K562 (cell line): Measurements from ENCODE around the gene HSF2BP. TPM values are rescaled to one million over a fixed set of nuclear protein-coding genes. Genes with fewer than 3 reads are reported as not detected.

Source experiments
- ATAC-seq: fragments of 200-7000 bp; cut with Tn5 transposase; 3 replicates; pipeline ENCODE4 v1.9.1; 2020; ENCODE audit warnings: moderate library complexity
- BruUV-seq: library from RNA; stranded (reverse); fragments of 400-500 nt; replicated peaks from 2 replicates; lab custom pipeline; 2021; lab: Mats Ljungman, UMichigan
- CTCF ChIA-PET: fragments of 300-600 bp; formaldehyde crosslinking; extraction: SDS; loops from one replicate; lab custom pipeline; 2021; ENCODE audit warnings: low intra/inter-chr PET ratio; lab: Yijun Ruan, JAX
- POLR2A ChIA-PET: fragments of 300-600, 350-650 bp; sonication (Branson Sonifier 250); formaldehyde crosslinking; extraction: SDS; loops from one replicate; lab custom pipeline; 2021; ENCODE audit warnings: antibody characterized with exemption, inconsistent platforms; lab: Yijun Ruan, JAX
- DNase-seq, 4 experiments: peaks; one replicate each; pipeline versions ENCODE4 v3.0.0 to v3.0.0-alpha.2; 2011 to 2018; ENCODE audit warnings: low spot score in 3 of 4, mixed read lengths in 3 of 4; ENCODE audit errors: extremely low read depth in 1 of 4
- FAIRE-seq: peaks from 2 replicates; lab custom pipeline; 2011; peaks lifted over from hg19 to GRCh38; lab: Jason Lieb, UNC
- H2AFZ ChIP-seq: 2 replicates; pipeline ENCODE4 v1.6.0; 2011; ENCODE audit warnings: low read depth, low read length, control low read depth, inconsistent platforms
- H3K27ac ChIP-seq: fragments of 200-600 bp; 3 replicates; pipeline ENCODE4 v1.8.0; 2011; ENCODE audit warnings: low read depth, mild to moderate bottlenecking, control low read depth, inconsistent platforms, low read length, moderate library complexity, mixed read lengths; ENCODE audit errors: extremely low read depth
- H3K27me3 ChIP-seq, 2 experiments: fragments of 300-600 bp in 1 of 2; 2 replicates in 1 of 2; 3 replicates in 1 of 2; pipeline versions ENCODE4 v1.6.0 to v1.8.0; 2011; ENCODE audit warnings: inconsistent platforms in 2 of 2, low read length in 2 of 2, mild to moderate bottlenecking in 1 of 2, mixed read lengths in 1 of 2, moderate library complexity in 1 of 2; ENCODE audit not compliant: control insufficient read depth in 2 of 2, insufficient read depth in 2 of 2
- H3K36me3 ChIP-seq: fragments of 300-600 bp; 3 replicates; pipeline ENCODE4 v1.8.0; 2011; ENCODE audit warnings: mild to moderate bottlenecking, low read length, inconsistent platforms; ENCODE audit not compliant: control insufficient read depth, insufficient read depth
- H3K4me1 ChIP-seq, 2 experiments: fragments of 200-600 bp in 1 of 2; replicated peaks in 1 of 2; 2 replicates in 1 of 2; 3 replicates in 1 of 2; pipeline versions ENCODE4 v1.5.1 to v1.8.0; 2011; ENCODE audit warnings: inconsistent platforms in 2 of 2, low read length in 2 of 2, mild to moderate bottlenecking in 1 of 2, mixed read lengths in 1 of 2, moderate library complexity in 1 of 2; ENCODE audit not compliant: control insufficient read depth in 2 of 2, insufficient read depth in 2 of 2
- H3K4me2 ChIP-seq: 2 replicates; pipeline ENCODE4 v1.6.1; 2011; ENCODE audit warnings: low read length, control low read depth, inconsistent platforms, mixed read lengths; ENCODE audit not compliant: insufficient read depth
- H3K4me3 ChIP-seq: fragments of 200-600 bp; sonication (generic), shearing (Covaris generic); 2 replicates; pipeline ENCODE4 v1.5.1; 2016; ENCODE audit warnings: control low read depth, inconsistent platforms
- H3K79me2 ChIP-seq: fragments of 200-600 bp; 3 replicates; pipeline ENCODE4 v1.8.0; 2011; ENCODE audit warnings: low read length, inconsistent platforms; ENCODE audit not compliant: control insufficient read depth, insufficient read depth
- H3K9ac ChIP-seq, 2 experiments: 2 replicates each; pipeline versions ENCODE4 v1.6.0 to v1.6.1; 2011; ENCODE audit warnings: low read depth in 2 of 2, low read length in 2 of 2, control low read depth in 1 of 2, inconsistent platforms in 1 of 2, mild to moderate bottlenecking in 1 of 2, mixed read lengths in 1 of 2; ENCODE audit not compliant: insufficient read depth in 1 of 2
- H3K9me1 ChIP-seq: one replicate; pipeline ENCODE4 v1.6.0; 2011; ENCODE audit warnings: inconsistent platforms, mild to moderate bottlenecking, low read length, moderate library complexity; ENCODE audit not compliant: control insufficient read depth, insufficient read depth
- H3K9me3 ChIP-seq: replicated peaks from 2 replicates; pipeline ENCODE4 v1.5.1; 2011; ENCODE audit warnings: low read depth, low read length, inconsistent platforms; ENCODE audit not compliant: control insufficient read depth, insufficient read depth
- H4K20me1 ChIP-seq: replicated peaks from 2 replicates; pipeline ENCODE4 v1.6.1; 2011; ENCODE audit warnings: low read length, inconsistent platforms, mixed read lengths; ENCODE audit not compliant: control insufficient read depth, insufficient read depth
- C11orf30 ChIP-seq: fragments of 450-650 bp; IDR thresholded peaks from 2 replicates; pipeline ENCODE4 v1.6.1; 2016; ENCODE audit warnings: low read depth, mild to moderate bottlenecking
- CBX1 ChIP-seq: sonication (generic); IDR thresholded peaks from 2 replicates; pipeline ENCODE4 v1.6.1; 2016; ENCODE audit warnings: antibody characterized with exemption, low read depth, mild to moderate bottlenecking
- HDAC1 ChIP-seq, 2 experiments: fragments of 450-650 bp; IDR thresholded peaks; 2 replicates each; pipeline ENCODE4 v1.6.1; 2016 to 2017; ENCODE audit warnings: inconsistent platforms in 1 of 2, mild to moderate bottlenecking in 1 of 2, moderate library complexity in 1 of 2
- NBN ChIP-seq: fragments of 450-650 bp; IDR thresholded peaks from 2 replicates; pipeline ENCODE4 v1.6.1; 2016; ENCODE audit warnings: low read depth, mild to moderate bottlenecking
- PML ChIP-seq: IDR thresholded peaks from 2 replicates; pipeline ENCODE4 v1.6.1; 2012; ENCODE audit warnings: low read length, inconsistent platforms
- RFX5 ChIP-seq: IDR thresholded peaks from 2 replicates; pipeline ENCODE4 v1.6.1; 2011; ENCODE audit warnings: low read depth, mild to moderate bottlenecking, improper control_type of control experiment, low read length
- SLC30A9 ChIP-seq: fragments of 250-450 bp; sonication (Bioruptor Pico); IDR thresholded peaks from 2 replicates; pipeline ENCODE4 v1.8.0; 2022; ENCODE audit warnings: mild to moderate bottlenecking, moderate library complexity
- SMARCE1 ChIP-seq: fragments of 450-650 bp; IDR thresholded peaks from 2 replicates; pipeline ENCODE4 v1.7.1; 2016; ENCODE audit warnings: mild to moderate bottlenecking
- SOX6 ChIP-seq: fragments of 450-650 bp; IDR thresholded peaks from 2 replicates; pipeline ENCODE4 v1.6.1; 2014; ENCODE audit warnings: mild to moderate bottlenecking
- THRAP3 ChIP-seq: fragments of 450-650 bp; IDR thresholded peaks from 2 replicates; pipeline ENCODE4 v1.6.1; 2016; ENCODE audit warnings: mild to moderate bottlenecking, inconsistent platforms, borderline replicate concordance
- TRIM24 ChIP-seq, 2 experiments: fragments of 450-650 bp; IDR thresholded peaks; 2 replicates each; pipeline ENCODE4 v1.6.1; 2016
- ZBTB7A ChIP-seq: IDR thresholded peaks from 2 replicates; pipeline ENCODE4 v1.6.1; 2011; ENCODE audit warnings: low read depth, mild to moderate bottlenecking, low read length, moderate library complexity, borderline replicate concordance; ENCODE audit not compliant: control insufficient read depth
- ZNF316 ChIP-seq: fragments of 450-650 bp; IDR thresholded peaks from 2 replicates; pipeline ENCODE4 v1.6.1; 2016
- ZNF696 ChIP-seq: fragments of 250-450 bp; sonication (Bioruptor Pico); conservative IDR thresholded peaks from 2 replicates; pipeline ENCODE4 v1.4.0; 2020; ENCODE audit warnings: mild to moderate bottlenecking, moderate library complexity
- ZNF79 ChIP-seq: fragments of 250-450 bp; sonication (Bioruptor Pico); IDR thresholded peaks from 2 replicates; pipeline ENCODE4 v1.4.0; 2020; ENCODE audit warnings: low read depth, mild to moderate bottlenecking, moderate library complexity
- ZSCAN32 ChIP-seq: fragments of 450-650 bp; formaldehyde crosslinking; IDR thresholded peaks from 2 replicates; pipeline ENCODE4 v1.4.0; 2020; ENCODE audit warnings: mild to moderate bottlenecking, moderate library complexity
- WGBS: fragments of 100-300 bp; shearing (Covaris generic); methylation state at CpG from one replicate; pipeline ENCODE4 v1.1.6; 2016; ENCODE audit warnings: low coverage, mixed read lengths; ENCODE audit not compliant: insufficient coverage; ENCODE audit errors: missing lambda C conversion rate; 5-methylcytosine and 5-hydroxymethylcytosine counted together
- in situ Hi-C: fragments of 300-500 bp; cut with MboI; formaldehyde crosslinking; loops from 4 replicates; pipeline ENCODE4 v1.15.0; 2018; ENCODE audit warnings: inconsistent platforms, mixed read lengths
- intact Hi-C: fragments of 100-400 bp; cut with micrococcal nuclease; formaldehyde crosslinking; loops from 2 replicates; pipeline ENCODE4 v1.14.2; 2022
- polyA plus RNA-seq, 8 experiments: library from polyadenylated mRNA; depleted of rRNA in 4 of 8; stranded (reverse) in 5 of 8; unstranded in 3 of 8; fragments of >200 nt; fragmentation: Nextera tagmentation in 2 of 8; fragmentation: Illumina TruSeq in 1 of 8; extraction: Ambion mirVana in 2 of 8; extraction: Trizol in 1 of 8; gene quantifications; 2 replicates each; pipeline versions ENCODE4 v1.2.1 to v1.2.3, GENCODE V29; 2011 to 2014; ENCODE audit warnings: inconsistent platforms in 1 of 8, missing spikeins in 1 of 8
- total RNA-seq, 7 experiments: library from RNA; depleted of rRNA in 6 of 7; stranded (reverse); fragments of >200 nt in 6 of 7; fragmentation: Illumina TruSeq in 2 of 7; extraction: Trizol in 2 of 7; gene quantifications; 2 replicates each; pipeline versions ENCODE4 v1.2.1 to v1.2.3, GENCODE V29; 2011 to 2021; ENCODE audit warnings: low replicate concordance in 1 of 7
- TF ChIP-seq, protein P1 (sequence below): sonication (generic); formaldehyde crosslinking; IDR thresholded peaks from 2 replicates; pipeline ENCODE4 v1.8.0; 2022; ENCODE audit warnings: mild to moderate bottlenecking, missing genetic modification reagents
- TF ChIP-seq, protein P2 (sequence below), 2 experiments: fragments of 250-450 bp in 1 of 2; fragments of 450-650 bp in 1 of 2; sonication (Bioruptor Pico) in 1 of 2; IDR thresholded peaks; 2 replicates each; pipeline versions ENCODE4 v1.6.1 to v1.8.0; 2016 to 2021; ENCODE audit warnings: mild to moderate bottlenecking in 2 of 2, moderate library complexity in 2 of 2, missing compliant biosample characterization in 1 of 2, missing genetic modification characterization in 1 of 2
- TF ChIP-seq, protein P3 (sequence below), 2 experiments: fragments of 450-650 bp in 1 of 2; sonication (generic) in 1 of 2; formaldehyde crosslinking; conservative IDR thresholded peaks; 2 replicates each; pipeline versions ENCODE4 v1.4.0 to v1.8.1; 2020 to 2022; ENCODE audit warnings: mild to moderate bottlenecking in 1 of 2, missing genetic modification reagents in 1 of 2

Gene HSF2BP
- total and polyA plus RNA-seq, 9 of the 15 experiments (the other 6 are each of a cell fraction or from before 2014, with no cell fraction given), result 0.04 to 0.57 (median 0.20) TPM; not detected in 2

DNA sequence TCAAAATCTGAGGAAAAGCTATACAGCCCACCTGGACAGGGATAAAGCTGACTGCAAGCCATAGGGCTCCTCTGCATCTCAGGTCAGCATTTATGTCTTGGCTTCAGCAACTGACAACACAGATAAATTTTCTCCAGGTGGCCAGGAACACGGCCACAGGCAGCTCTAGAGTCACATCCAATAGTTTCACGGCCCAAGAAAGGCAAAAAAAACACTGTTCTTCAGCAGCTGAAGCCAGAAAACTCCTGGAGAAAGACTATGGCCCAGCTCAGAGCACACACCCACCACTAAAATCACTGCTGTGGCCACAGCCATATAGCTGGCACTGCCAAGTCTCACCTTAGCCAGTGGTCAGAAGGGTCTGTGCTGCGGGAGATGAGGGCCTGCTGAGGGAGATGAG is 77.8 kb downstream of the HSF2BP start:
- ATAC-seq, result no peak
- Histone ChIP-seq H3K36me3 (no peaks in the 10 kb centered on the region), H3K4me2 (no peak overlapping the region), H2AFZ (no peak overlapping the region), H3K9me3 (no peaks in the 10 kb centered on the region), H3K27me3 (peaks cover 28 to 44% of the 10 kb centered on the region in 2 experiments), H3K4me1 (no peaks in the 10 kb centered on the region), H3K27ac (no peak overlapping the region)
- in situ Hi-C loops, result no loop called here
- no TSS peak for BruUV-seq
- FAIRE-seq, result no peak
- CTCF ChIA-PET, result no interaction called here
- DNase-seq, result no peak
- 2% methylated on average over 3 of the region's 3 CpGs for WGBS
- TF ChIP-seq, protein P1, sequence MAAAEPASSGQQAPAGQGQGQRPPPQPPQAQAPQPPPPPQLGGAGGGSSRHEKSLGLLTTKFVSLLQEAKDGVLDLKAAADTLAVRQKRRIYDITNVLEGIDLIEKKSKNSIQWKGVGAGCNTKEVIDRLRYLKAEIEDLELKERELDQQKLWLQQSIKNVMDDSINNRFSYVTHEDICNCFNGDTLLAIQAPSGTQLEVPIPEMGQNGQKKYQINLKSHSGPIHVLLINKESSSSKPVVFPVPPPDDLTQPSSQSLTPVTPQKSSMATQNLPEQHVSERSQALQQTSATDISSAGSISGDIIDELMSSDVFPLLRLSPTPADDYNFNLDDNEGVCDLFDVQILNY, result no peak
- TF ChIP-seq ZNF696 (no peak), SOX6 (no peak), ZBTB7A (no peak), RFX5 (no peak), CBX1 (no peak), C11orf30 (no peak), SLC30A9 (CRISPR knock-in tag) (no peak), ZNF79 (CRISPR knock-in tag) (no peak), THRAP3 (no peak), TRIM24 (IDR thresholded peaks at IDR 0.05) (no peak), HDAC1 (IDR thresholded peaks at IDR 0.05) (no peak), NBN (no peak), ZSCAN32 (CRISPR knock-in tag) (no peak), SMARCE1 (no peak), PML (no peak), ZNF316 (no peak)
- TF ChIP-seq, protein P2, sequence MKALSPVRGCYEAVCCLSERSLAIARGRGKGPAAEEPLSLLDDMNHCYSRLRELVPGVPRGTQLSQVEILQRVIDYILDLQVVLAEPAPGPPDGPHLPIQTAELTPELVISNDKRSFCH (CRISPR knock-in tag; IDR thresholded peaks at IDR 0.05), result no peak
- TF ChIP-seq, protein P2 (tag; IDR thresholded peaks at IDR 0.05), result no peak
- TF ChIP-seq, protein P3, sequence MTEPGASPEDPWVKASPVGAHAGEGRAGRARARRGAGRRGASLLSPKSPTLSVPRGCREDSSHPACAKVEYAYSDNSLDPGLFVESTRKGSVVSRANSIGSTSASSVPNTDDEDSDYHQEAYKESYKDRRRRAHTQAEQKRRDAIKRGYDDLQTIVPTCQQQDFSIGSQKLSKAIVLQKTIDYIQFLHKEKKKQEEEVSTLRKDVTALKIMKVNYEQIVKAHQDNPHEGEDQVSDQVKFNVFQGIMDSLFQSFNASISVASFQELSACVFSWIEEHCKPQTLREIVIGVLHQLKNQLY (CRISPR knock-in tag; conservative IDR thresholded peaks at IDR 0.05), result no peak
- TF ChIP-seq, all 486 proteins: peak for 0
- Histone ChIP-seq H3K9ac (no peak overlapping the region), H4K20me1 (no peaks in the 10 kb centered on the region), H3K4me3 (no peak overlapping the region), H3K9me1 (no peaks in the 10 kb centered on the region), H3K79me2 (no peaks in the 10 kb centered on the region)
- POLR2A ChIA-PET, result interaction anchor here (0.6 kb wide), 1 partner anchor 18 kb away, joined by 4 read pairs; no protein-coding TSS in a partner anchor
- intact Hi-C loops, result no loop called here
